Eye (tissue), 1 donor: ENCODE data around the gene PFDN2.
A peak's percentile ranks its signal among the peaks of the same experiment; 100 is the strongest.
"Not testable (repeated sequence)": the region's sequence is repeated elsewhere in the genome, so short reads cannot be mapped to it uniquely, and the experiment has no call there.

Source experiments
- DNase-seq: peaks from one replicate; pipeline ENCODE4 v3.0.0-alpha.2; 2015

Gene PFDN2

DNA sequence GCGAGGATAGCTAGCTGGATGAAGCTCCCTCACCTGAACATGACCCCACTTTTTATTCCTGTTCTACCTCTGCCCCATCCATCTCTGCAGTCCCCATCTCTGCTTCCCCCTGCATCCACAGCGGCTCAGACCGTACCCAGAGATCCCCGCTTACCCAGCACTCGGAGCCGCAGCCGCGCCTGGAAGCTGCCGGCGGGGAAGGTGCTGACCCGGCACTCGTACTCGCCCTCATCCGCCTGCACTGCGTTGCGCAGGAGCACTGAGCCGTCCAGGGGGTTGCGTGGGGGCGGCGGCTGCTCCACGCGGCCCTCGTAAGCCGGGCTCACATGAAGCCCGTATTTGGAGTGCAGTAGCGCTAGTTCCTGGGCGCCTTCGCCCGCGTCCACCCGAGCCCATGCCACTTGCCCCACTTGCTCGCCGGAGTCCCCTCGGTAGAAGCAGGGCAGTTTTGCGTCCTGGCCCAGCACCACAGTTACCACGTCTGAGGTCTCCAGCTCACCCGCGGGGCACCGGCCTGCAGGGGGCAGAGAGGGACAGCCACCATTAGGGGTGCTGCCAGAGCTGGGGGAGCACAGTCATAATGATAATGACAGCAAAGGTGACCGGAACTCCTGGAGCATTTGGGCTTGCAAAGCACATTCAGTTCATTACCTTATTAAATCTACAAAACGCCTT is 38.3 kb downstream of the PFDN2 start:
- no peak for DNase-seq

DNA sequence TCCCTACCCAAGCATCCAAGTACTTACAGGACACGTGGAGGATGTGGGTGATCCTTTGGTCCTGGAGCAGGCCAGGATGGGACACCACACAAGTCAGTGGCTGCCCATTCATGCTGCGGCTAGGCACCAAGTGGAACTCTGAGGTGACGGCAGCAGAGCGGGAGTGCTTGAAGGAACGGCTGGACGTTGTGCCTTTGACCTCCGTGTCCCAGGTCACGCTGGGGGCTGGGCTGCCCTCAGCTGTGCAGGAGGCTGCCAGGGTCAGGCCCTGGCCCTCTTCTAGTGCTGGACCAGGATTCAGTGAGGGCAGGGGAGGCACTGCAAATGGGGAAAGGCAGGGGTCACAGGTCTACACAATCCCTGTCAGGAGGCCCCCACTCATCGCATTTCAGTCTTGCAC is 40.4 kb downstream of the PFDN2 start:
- DNase-seq = no peak

DNA sequence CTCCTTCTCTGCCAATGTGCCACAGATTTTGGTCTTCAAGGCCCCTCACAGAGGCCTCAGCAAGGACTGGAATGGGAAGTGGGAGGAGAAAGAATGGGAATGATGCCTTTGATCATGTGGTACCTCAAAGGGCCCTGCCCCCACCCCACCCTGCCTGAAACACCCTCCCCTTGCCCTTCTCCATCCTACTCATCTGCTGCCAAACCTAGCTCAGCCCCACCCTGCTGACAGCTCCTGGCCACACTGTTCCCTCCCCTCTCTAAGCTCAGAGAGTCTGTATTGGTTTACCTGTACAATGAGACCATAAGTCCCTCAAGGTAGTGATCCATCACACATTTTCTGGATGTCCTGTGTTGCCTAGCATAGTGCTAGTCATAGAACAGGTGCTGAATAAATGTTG is 41.4 kb downstream of the PFDN2 start:
- no peak for DNase-seq

DNA sequence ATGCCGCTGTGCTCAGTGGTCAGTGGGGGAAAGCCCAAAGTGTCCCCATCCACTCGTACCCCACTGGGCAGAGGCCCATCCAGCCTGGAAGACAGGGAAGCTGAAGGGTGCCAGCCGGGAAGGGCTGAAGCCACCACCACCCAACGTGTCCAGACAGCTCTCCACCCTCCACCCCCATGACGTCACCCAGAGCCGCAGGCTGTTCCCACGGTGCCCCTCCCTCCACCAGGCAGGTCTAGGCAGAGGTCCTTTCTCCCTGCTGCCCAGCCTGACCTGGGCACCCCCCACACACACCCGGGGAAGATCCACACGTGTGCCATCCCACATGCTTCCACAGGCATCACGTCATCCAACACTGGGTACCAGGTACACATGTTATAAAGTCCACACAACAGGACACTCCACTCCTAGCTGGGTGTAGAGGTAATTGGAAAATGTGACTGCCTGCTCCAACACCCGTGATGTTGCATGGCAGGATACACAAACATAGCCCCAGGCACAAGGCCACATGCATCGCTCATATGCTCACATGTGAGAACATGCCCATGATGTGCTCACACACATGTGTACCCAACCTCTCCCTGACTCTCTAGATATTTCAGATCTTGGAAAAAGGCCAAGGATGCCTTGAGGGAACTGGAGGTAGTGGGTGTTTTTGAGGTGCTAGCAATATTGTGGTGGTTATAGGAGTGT is 43.0 kb downstream of the PFDN2 start:
- DNase-seq = peak; percentile 25

DNA sequence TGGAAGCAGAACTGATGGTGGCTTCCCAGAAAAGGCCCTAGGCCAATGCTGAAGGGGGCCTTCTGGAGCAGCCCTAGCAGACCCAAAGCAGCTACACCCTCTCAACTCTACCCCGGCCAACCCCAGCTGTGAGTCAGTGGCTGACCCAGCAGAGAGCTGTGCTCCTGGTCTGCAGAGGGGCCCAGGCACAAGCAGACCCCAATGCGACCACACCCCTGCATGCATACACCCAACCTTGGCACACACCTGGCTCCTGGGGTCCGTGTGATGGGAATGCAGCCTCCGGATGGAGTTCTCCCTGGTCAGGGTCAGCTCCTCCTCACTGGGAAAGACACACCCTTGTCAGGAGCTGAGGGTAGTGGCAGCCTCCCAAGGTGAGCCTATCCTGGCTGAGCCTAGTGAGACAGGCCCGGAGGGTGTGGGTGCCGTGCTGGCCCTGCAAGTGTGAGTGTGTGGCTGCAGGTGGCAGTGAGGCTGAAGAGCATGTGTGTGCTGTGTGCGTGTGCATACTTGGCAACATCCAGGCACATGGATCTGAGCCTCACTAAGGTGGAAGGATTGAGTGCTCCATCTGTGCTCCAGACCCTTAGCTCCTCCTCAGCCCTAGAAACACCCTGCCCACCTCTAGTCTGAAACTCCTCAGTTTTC is 44.2 kb downstream of the PFDN2 start:
- no peak for DNase-seq

DNA sequence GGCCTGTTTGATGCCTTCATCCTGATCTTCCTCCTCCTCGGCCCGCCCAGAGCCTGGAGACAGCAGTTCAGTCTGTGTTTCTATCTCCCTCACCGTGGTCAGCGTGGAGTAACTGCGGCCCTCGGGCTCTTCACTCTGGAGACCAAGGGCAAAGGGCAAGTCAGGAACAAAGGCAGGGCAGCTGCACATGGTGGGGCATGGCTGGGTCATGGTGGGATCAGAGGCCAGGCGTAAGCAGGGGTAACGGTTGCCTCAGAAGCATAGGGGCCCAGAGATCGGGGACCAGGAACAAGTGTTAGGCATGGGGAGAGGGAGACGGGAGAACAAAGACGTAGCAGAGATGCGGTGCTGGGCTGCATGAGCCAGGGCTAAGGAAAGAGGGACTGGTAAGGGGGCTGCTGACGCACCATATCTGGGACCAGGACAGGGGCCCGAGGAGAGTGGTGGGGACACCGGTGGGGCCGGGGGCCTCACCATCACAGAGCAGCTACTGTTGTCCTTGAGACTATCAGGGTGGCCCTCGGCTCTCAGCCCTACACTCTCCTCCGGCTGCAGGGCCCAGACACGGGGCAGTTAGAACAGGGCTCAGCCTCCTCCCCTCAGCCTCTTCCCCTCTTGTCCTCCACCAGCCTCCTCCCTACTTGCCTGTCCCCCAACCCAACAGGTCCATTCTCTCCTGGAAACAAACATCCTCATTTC is 44.9 kb downstream of the PFDN2 start:
- peak; percentile 13 for DNase-seq

DNA sequence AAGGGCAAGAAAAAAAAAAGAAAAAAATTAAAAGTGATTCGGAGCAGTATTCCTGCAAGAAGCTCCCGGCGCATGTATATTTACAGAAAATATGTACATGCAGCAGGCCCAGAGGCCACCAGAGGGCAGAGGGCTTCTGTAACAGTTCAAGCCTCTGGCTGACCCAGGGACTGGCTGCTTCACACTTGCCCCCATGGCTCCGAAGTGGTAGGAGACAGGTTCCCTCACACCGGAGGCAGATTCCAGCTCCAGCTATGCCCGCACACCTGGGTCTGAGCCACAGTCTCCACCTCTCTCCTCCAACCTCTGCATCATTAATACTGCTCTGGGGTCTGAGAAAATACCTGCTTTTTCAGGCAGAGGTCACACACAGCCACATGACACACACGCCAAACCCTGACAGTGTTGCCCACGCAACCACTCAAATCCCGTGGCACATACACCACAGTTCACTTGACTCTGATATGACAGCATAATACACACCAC is 45.9 kb downstream of the PFDN2 start:
- DNase-seq = peak; percentile 38

DNA sequence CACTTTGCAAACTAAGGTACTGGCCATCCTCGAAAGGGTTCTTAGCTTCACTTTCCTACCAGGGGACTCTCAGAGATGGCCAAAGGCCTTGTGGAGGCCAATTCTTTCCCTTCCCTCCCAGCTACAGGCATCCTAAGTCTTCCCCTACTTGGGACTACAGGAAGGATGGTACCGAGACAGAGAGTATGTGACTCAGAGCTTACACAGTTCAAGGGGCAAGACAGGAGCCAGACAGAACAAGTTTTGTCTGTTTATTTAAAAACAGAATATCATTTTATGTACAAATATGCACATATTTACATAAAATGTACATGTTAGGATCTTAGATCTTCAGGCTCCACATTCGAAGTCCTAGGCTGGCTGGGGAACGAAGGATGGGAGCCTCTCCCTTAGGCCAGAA is 47.1 kb downstream of the PFDN2 start:
- no peak for DNase-seq

DNA sequence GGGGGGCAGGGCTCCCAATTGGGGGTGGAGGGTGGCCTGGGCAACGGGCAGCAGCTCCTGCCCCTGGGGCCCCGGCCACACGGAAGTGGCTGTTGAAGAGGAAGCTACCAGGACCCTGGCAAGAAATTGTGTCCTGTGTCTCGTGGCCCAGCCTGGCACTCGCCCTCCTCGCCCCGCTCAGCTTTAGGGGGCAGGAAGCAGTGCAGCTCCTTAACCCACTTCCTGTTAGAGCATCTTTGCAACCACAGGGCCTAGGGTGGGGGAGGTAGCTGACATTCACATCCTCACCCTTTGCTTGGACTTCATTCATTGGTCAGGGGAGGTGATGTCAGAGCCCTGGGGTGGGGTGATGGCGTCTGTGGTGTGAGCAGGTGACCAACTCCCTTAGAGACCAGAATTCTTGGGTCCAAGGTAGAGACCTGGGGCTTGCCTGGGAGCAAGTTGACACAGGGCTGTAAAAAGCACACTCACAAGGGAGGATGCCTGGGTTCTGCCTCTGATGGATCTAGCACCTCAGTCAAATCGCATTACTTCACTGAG is 48.0 kb downstream of the PFDN2 start, which contains the start of gene ARHGAP30:
Gene ARHGAP30, minus strand, starts transcription at position 161 of the 540 bp plus-strand sequence. CDS start 267 bp downstream, outside the sequence.
- no peak for DNase-seq

DNA sequence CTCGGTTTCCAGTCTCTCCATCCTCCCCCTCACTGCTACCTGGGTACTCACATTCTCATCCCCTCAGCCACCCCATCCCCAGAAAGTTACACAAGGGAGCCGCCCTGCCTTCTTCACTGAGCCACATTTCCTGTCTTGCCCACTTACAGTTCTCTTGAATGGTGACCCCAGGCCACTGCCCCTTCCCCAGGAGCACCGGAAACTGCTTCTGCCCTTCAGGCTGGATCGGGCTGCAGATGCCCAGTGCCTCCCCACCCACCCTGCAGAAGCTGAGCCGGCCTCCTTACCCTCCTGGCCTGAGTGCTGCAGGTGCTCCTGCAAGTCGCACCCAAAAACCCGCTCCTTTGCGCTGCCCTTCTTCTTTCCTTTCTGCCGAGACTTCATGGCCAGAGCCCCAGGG is 48.6 kb downstream of the PFDN2 start:
- no peak for DNase-seq

DNA sequence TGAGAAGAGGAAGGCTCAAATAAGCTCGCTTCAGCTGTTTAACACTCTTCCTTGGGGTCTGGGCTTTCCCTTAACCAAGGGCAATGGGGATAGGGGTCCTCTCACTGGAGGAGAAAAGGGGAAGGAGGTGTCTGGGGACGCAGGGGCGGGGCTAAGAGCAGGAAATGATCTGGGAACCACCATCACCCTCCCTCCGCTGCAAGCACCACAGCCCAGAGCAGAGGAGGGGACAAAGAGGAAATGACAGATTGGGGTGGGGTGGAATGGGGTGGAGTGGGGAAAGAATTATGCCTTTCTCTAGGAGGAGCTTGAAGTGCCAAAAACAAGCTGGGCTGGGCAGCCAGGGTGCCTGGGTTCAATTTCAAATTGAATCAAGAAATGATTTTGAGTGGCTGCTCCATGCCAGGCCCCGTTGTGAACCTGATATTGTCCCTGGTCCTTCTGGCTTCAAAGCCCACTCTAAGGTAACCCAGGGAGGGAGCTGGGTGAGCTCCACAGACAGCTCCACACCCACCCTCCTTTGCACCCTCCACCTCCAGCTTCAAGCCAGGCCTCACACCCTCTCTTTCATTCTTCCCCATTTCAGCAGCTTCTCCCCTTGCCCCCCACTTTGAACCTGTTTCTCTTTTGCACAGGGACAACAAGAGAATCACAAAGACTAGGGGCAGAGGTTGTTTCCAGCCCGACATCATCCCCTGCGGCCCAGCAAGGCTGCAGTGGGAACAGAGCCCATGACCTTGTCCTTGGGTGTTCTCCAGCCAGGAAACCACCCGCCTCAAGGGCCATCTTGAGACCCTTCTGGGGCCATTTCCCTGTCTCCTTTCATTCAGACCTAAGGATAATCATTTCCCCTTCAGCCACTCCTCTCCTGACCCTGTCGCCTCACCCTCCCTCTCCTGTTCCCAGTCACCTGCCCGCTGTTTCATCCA is 49.3 kb downstream of the PFDN2 start:
- no peak for DNase-seq

DNA sequence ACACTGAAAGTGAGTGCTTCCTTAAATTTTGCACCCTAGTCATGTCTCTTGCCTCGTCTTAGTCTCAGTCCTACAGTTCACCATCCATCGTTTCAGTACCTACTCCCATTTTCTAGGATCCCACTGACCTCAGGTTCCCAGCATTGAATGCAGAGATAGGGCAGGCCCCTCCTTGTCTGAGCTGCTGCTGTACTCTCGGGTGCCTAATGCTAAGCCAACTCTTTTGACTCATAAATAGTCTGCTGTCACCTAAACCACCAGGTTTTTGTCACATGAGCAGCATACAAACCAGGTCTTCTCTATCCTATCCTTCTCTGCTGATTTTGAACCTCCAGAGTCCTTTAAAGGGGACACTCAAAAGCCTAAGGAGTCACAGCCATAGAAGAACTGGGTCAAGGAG is 51.1 kb downstream of the PFDN2 start:
- DNase-seq = no peak

DNA sequence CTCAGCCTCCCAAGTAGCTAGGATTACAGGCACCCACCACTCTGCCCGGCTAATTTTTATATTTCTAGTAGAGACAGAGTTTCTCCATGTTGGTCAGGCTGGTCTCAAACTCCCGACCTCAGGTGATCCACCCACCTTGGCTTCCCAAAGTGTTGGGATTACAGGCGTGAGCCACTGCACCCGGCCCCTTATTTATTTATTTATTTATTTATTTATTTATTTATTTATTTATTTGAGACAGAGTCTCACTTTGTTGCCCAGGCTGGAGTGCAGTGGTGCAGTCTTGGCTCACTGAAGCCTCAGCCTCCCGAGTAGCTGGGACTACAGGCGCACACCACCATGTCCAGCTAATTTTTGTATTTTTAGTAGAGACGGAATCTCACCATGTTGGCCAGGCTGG is 52.2 kb downstream of the PFDN2 start:
- not testable (repeated sequence) for DNase-seq

DNA sequence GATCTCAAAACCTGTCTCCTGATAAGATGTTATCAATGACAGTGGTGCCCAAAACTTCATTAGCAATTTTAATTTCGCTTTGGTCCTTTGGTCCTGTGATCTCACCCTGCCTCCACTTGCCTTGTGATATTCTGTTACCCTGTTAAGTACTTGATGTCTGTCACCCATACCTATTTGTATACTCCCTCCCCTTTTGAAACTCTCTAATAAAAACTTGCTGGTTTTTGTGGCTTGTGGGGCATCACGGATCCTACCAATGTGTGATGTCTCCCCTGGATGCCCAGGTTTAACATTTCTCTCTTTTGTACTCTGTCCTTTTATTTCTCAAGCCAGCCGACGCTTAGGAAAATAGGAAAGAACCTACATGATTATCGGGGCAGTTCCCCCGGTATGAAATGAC is 53.9 kb downstream of the PFDN2 start:
- DNase-seq = not testable (repeated sequence)

DNA sequence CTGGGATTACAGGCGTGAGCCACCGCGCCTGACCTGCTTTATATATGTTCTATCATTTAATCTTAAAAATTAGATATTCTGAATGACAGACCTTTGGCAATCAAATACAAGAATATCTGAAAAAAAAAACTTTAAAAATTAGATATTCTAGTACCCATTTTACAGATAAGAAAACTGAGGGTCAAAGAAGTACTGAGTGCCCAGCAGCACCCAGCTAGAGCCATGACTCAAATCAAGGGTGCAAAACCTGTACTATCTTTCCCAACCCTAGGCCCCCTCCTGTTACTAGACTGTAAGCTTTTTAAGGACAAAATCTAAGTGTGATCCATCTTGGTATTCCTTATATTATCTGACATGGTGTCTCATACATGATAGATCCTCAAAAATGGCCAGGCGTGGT is 56.4 kb downstream of the PFDN2 start:
- DNase-seq = no peak

DNA sequence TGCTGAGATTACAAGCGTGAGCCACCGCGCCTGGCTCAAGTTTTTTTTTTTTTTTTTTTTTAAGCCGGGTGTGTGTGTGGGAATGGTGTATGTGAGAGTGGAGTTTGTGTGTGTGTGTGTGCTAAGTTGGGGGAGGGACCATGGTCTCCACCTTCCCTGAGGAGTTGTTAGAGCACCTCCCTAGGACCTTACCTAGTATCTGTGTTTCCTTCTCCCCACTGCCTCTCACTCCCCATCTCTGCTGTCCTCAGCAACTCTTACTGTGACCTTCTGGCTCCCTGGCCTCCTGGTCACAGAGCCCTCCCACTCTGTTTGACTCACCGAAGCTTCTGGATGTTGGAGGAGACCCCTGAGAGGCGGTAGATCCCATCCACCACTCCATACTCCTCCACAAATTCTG is 58.5 kb downstream of the PFDN2 start:
- no peak for DNase-seq

DNA sequence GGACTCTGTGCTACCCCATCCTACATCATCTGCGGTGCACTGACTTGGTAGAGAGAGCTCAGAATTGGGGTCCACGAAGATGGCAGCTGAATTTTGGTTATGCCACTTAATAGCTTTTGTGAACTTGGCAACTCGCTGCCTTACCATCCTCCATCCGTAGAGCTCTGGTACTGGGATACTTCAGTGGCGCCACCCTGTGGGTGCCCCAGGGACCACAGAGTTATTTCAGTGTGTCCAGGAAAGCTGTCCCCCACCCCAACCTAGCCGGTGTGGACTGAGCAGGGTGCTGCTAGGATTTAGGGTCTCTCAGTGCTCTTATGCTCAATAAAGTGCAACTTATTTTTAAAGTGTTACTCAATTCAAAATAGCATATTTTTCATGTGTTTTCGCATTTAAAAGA is 63.0 kb downstream of the PFDN2 start:
- no peak for DNase-seq

DNA sequence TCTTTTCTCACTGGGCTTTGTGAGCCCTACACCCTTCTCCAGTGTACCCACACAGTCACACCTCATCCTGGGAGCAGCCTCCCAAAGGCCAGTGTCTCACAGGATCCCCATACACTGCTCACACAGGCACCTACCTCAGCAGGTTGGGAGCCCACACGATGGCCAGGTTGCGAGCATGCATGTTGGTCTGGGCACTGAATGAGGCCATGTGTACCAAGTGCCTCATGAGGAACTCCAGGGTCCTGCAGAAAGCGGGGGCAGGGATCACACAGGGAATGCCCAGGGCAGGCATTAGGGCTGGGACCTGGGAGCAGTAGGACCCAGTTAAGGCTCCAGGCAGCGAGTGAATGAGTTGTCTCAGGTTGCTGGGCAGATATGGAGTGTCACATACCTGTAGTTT is 63.6 kb downstream of the PFDN2 start:
- no peak for DNase-seq

DNA sequence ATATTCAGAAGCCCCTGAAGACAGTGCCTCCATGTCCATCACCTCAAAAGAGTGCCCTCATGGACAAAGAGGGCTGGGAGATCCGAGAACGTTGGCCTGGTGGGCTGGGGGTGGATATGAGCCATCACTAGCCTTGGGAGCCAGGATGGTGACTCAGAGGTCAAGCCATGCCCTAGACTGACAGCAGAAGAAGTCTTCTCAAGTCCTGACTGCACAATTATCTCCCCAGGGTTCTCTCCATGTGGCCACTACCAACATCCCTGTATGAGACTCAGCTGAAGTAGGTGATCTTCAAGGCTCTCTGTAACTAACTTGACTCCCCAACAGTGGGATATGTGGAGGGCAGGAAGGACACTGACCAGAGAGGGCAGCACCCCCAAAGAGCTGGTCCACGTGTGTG is 64.9 kb downstream of the PFDN2 start:
- no peak for DNase-seq

DNA sequence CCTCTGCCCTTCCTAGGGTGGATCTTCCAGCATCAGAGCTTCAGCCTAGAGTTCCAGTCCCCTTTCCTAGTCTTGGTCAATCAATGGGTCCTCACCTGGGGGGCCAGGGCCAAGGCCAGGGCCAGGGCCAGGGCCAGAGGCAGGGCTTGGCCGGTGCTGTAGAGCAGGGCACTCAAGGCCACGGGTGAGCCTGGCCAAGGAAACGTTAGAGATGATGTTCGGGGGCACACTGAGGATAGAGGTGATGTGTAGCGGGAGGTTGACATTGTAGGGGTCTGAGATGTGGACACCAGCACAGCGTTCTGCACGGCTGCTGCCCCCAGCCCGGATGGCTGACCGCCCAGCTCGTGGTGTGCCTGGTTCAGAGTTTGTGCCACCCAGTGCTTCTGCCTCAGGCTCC is 66.6 kb downstream of the PFDN2 start:
- DNase-seq = no peak
